GM19035 (cell line): ENCODE results near the gene ARPC4.
A peak's percentile ranks its signal among the peaks of the same experiment; 100 is the strongest.
"Not testable (repeated sequence)": the region's sequence is repeated elsewhere in the genome, so short reads cannot be mapped to it uniquely, and the experiment has no call there.

Experiments used
- ATAC-seq: cut with Tn5 transposase; IDR thresholded peaks from one replicate; pipeline ENCODE4 v1.9.1; 2021; ENCODE audit not compliant: unreplicated experiment

Gene ARPC4

DNA sequence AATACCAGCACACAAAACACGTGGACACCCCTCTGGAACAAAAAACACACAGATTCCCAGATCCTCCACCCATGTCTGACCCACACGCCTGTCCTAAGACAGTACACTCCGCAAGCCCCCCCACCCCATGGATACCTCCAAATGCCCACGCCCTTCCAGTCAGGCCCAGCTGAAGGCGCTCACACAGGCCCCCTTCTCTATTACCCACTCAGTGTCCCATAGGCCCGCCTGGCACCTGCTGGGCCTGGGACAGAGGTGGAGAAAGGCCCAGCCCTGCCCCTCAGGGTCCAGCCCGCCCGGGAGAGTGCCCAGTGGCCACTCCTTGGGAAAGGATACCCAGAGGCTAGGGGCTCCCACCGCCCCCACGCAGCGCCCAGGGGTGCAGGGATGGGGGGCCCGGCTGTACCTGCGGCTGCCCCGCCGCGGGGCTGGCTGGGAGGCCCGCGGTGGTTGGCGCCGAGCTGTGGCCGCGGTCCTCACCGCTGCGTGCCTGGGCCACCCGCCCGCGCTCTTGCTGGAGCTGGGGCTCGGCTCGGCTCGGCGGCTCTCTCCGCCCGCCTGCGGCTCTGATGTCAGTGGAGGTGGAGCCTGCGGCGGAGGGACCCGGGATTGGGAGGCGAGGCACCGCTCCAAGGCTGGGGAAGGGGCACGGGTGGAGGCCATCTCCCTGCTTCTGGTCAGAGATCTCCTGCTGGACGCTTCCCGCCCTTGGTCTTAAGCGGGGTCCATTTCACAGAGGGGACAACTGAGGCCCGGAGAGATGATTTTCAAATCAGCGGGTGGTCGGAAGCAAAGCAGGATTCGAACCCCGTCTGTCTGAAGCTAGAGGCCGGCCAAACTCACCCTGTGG is 23.2 kb upstream of the ARPC4 start, which contains the start of gene CAMK1:
Gene CAMK1, minus strand, starts transcription at position 522 of the 850 bp plus-strand sequence. CDS start 2,198 bp downstream, outside the sequence.
- peak; percentile 72 for ATAC-seq

DNA sequence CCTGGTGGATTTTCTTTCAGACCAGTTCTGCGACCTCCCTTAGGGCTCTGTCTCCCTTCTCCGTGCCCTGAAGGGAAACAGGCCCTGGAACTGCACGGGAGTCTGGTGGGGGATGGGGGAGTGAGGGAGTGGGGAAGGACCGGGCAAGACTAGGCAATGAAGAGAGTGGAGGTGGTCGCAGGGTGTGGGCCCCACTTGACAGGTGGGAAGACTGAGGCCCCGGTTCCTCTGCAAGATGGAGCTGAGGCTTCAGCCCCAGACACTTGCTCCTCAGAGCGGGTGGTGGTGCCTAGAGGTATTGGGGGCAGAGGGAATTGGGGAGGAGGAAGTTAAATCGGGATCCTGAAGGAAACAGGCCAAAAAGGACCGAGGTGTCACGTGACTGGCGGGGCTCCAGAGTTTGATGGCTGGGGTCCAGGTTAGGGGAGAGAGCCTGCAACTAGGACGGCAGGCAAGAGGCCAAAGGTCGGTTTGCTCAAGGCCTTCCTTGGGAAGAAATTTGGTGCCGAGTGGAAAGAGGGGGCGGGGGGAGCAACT is 22.5 kb upstream of the ARPC4 start:
- ATAC-seq = no peak

DNA sequence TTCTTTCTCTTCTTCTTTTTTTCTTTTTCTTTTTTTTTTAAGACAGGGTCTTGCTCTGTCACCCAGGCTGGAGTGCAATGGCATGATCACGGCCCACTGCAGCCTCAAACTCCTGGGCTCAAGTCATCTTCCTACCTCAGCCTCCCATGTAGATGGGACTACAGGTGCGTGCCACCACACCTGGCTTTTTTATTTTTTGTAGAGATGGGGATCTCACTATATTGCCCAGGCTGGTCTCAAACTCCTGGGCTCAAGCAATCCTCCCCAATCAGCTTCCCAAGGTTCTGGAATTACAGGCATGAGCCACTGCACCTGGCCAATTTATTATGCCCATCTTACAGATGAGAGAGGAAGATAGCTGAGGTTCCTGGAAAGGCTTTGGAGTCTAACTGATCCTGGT is 21.9 kb upstream of the ARPC4 start:
- ATAC-seq = not testable (repeated sequence)

DNA sequence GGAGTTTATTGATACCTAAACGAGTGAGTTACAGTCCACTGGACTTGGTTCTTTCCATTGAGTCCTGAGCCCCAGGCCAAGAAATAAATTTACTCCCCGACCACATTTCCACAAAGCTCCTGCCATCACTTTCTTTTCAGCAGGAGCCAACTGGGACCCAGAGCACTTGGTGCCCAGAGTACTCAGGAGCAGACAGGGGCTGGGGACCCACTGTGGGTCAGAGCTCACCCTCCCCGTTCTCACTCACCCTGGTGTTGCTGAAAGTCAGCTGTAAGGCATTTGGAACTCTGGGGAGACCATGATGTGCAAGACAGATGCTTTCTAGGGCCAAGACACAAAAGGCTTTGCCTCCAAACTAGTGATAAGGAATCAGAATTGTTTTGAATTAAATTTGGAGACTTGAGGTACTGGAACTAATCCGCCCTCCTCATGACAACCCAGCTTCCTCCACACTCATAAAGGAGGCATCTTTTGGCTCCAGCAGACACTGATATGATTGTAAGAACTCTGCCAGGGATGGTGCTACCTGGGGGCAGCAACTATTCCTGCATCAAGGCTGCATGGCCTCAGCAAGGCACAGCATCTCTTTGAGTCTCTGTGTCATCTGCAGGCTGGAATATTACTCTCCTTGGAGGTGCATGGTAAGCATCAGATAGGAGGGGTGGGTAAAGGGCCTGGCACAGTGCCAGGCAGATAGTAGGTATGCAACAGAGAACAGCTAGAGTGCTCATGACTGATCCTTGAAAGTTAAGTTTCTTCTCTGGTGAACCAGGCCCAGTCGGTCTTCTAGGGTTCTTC is 15.8 kb upstream of the ARPC4 start:
- ATAC-seq = no peak

DNA sequence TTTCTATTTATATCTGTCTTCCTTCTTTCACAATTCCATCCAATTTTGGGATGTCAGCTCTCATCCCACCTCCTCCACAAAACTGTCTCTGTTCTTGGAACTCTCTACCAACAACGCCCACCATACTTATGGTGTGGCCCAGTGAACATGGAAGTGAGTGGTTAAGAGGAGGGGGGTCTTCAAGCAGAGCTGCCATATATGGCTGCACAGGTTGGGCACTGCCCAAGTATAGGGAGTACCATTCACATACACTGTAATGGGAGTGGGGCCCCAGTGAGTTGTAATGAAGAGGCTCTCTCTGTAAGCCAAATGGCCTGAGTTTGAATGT is 15.2 kb upstream of the ARPC4 start:
- no peak for ATAC-seq

DNA sequence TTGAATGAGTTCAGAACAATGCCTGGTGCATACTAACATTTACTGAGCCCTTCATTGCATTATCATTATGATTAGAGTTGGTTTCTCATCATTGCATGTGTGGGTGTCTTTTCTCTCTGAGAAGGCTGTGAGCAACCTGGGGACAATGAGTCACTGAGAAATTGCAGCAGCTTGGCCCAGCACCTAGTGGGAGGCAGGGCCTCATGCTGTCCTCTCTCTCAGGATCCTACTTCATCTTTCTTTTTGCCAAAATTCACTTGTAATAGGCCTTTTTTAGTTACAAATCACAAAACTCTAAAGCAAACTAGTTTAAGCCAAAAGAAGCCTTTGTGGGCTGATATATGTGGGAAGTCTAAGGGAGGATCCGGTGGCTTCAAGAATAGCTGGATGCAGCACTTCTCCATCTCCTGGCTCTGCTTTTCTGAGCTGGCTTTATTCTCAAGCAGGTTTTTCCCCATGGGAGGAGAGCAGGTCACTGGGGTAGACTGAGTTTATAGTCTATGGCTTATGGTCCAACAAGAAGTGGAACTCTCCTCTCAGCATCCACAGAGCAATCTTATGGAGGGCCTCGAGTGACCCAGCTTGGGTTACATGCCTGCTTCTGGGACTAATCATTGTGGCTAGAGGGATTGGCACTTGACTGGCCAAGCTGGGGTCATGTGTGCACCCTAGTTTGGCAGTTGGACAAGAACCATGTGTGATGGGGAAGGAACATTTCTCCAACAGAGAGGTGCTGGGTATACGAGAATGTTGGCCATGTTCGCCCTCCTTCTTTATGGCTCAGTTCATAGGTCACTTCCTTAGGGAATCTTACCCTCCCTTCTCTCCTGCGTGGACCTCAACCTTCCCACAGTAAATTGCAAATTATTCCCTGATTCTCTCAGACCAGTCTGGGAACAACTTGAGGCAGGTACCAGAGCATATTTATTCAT is 14.5 kb upstream of the ARPC4 start:
- ATAC-seq = no peak

DNA sequence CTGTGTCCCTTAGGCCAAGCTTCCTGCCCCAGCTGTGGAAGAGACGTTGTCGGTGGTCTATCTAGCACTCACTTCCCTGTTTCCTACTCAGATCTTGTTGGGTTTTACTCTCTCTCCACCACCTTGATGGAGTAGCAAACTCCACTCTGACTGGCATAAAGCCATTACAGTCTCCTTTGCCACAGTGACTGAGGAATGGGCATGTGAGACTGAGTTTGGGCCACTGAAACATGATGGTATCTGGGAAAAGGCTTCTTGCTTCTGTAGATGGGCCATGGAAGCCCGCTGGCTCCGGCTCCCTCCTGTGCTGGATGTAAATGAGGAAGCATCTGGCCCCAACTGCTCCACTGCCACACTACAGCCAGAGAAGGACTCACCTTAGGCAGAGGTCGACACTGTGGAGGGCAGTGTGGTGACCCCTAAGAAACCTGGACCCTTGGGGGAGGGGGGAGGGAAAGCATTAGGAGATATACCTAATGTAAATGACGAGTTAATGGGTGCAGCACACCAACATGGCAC is 13.7 kb upstream of the ARPC4 start:
- ATAC-seq = no peak

DNA sequence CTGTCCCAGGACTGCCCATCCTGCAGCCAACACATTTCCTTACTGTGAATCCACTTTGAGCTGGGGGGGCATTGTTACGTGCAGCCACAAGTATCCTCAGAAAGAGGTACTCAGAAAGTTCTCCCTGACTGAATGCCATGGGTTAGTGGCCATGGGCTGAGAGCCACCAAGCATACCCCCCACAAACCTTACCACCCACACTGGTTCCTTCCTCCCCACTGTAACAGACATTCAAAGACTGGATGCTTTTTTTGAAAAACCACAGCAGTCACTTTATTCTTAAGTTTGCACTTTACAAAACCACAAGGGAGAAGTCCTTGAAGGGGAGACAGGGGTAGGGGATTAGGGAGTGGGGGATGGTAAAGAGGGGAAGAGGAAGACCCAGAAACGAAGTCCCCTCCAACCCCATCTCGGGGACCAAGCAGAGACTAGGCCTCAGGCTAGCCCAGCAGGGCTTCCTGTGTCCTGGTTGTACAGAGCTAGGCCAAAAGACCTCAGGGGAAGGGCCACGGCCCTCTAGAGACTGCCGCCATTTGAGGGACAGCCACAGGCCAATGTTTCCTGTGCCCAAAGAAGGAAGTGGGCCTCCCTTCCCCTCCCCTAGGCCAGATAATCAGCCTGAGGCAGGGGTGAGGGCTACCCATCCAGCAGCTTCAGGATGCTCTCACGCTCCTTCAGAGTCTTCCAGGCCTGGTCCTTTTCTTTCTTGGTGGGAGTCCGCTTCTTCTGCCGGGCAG is 13.0 kb upstream of the ARPC4 start:
- ATAC-seq = peak; percentile 50

DNA sequence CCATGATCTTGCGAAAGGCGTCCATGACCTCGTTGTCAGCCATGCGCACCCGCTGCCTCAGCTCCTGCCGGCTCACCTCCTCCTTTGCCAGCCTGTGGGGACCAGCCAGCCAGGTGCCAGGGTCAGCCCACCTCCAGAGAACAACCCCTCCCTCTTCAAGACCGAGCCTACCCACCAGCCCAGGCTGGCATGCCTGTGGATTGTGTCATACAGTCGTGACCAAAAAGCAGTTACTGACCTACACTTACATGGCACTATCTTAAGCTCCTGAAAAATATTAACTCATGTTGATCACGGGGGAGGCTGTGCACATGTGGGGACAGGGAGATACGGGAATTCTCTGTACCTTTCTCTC is 12.4 kb upstream of the ARPC4 start:
- ATAC-seq = no peak

DNA sequence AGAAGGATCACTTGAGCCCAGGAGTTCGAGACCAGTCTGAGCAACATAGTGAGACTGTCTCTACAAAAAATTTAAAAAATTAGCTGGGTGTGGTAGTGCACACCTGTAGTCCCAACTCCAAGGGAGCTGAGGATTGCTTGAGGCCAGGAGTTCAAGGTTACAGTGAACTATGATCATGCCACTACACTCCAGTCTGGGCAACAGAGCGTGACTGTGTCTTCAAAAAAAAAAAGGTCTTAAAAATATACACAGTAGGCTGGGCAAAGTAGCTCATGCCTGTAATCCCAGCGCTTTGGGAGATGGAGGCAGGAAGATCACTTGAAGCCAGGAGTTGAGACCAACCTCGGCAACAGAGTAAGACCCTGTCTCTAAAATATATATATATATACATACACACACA is 12.0 kb upstream of the ARPC4 start:
- ATAC-seq = no peak

DNA sequence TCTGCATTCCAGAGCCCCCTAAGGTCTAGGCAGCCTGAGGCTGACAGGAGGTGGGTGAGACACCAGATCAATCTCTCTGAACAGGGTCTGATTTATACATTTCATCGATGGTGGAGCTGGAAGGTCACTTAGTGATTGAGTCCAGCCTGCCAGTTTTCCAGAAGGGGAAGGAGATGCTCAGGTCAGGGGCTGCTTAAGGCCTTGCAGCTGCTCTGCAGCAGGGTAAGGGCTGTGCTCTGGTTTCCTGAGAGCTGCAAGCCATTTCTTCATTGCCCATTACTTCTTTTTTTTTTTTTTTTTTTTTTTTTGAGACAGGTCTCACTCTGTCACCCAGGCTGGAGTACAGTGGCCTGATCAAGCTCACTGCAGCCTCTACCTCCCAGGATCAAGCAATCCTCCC is 11.3 kb upstream of the ARPC4 start:
- no peak for ATAC-seq

DNA sequence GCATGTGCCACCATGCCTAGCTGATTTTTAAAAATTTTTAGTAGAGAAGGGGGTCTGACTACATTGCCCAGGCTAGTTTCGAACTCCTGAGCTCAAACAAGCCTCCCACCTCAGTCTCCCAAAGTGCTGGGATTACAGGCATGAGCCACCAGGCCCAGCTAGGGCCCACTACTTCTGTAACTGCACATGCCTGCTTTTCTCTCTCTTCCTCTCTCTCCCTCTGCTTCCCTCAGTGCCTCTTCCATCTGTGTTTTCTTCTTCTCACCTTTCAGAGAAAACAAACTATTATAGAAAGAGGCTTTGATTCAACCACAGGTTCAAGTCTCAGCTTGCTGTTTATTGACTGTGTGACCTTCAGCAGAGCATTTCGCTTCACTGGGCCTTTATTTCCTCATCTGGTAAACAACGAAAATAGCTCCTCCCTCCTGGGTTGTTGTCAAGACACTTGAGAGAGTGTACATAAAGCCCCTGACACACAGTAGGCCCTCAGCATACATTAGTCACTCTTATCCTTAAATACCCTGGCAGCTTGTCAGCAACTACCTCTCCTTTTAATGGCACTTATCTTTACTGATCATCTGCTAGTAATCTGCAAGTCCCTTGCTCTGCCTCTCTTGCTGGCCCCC is 10.8 kb upstream of the ARPC4 start:
- ATAC-seq = no peak

DNA sequence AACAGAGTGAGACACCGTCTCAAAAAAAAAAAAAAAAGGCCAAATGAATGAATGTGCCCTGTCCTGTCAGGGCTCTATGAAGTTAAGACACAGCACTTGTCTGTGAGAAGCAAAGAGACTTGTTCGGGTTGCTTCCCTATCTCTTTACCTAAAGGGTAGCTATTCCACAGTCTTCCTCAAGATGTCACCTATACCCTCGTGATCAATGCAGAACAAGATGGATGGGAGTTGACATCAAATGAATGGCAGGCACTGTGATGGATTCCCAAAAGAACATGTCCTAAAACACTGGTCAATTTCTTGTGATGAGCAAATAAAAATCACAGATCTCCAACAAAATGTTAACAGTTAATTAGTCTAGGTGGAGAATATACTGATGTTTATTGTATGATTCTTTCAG is 10.1 kb upstream of the ARPC4 start:
- ATAC-seq = no peak

DNA sequence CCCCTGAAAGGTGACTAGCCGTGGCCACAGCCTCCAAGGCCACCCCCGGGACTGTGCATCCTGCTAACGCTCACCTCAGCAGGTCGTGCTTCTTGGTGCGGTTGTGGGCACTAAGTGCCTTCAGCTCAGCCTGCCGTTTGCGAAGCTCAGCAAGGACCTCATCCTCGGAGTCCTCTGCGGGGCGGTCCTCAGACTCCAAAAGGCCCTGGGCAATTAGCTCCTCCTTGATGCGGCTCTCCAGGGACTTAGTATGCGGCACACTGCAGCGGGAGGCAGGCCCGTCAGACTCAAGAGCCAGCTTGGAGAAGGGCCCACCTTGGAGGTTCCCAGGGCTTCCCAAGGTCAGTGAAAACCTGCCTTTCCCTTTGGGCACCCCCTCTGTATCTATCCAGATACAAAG is 8.9 kb upstream of the ARPC4 start:
- no peak for ATAC-seq

DNA sequence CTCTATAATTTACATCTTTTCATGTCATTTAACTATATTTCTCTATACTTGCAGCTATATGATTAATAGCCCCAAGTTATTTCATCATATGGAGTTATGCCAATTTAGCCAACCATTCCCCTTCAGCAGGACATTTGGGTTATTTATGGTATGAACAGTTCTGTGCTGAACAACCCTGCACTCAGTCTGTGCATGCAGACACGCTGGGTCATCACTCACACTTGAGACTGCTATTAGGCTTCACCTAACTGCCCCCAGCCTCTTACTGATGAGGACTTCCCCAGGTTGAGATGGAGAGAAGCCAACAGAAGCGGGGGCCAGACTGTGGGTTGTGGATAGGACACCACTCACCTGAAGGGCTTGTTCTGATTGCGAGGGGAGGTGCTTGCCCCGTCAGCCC is 7.9 kb upstream of the ARPC4 start:
- ATAC-seq = no peak

DNA sequence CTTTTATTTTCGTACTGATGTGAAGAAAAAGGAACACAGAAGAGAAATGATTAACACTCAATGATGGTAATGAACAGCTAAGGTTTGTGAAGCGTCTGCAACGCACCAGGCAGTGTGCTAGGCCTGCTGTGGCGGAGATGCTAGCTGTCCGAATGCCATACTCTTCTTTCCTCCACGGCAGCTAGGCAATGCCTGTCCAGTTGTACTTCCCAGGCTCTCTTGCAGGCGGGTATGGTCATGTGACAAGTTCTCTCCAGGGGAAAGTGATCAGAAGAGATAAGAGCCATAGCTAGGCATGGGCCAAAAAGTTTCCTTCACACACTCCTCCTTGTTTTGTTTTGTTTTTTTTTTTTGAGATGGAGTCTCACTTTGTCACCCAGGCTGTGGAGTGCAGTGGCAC is 7.3 kb upstream of the ARPC4 start:
- ATAC-seq = no peak

DNA sequence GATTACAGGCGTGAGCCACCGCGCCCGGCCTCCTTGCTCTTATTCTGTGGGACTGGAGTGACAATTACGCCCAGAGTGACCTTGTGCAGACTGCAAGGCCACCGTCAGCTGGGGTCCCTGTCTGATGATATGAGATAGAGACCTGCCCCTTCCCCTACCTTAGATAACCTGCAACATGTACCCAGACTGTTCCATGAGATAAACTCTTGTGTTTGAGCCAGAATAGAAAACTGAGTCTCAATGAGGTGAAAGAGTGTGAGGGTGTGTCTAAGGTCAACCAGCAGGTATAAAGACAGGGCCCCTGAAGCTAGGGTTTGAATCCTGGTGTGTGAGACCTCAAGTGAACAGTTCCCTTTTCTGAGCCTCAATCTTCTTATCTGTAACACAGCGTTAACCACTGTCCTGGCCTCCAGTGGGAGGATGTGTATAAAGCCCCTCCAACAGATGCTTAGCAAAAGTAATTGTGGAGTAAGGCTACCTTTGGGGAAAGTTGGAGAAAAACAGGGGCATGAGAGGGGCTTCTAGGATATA is 6.6 kb upstream of the ARPC4 start:
- ATAC-seq = no peak

DNA sequence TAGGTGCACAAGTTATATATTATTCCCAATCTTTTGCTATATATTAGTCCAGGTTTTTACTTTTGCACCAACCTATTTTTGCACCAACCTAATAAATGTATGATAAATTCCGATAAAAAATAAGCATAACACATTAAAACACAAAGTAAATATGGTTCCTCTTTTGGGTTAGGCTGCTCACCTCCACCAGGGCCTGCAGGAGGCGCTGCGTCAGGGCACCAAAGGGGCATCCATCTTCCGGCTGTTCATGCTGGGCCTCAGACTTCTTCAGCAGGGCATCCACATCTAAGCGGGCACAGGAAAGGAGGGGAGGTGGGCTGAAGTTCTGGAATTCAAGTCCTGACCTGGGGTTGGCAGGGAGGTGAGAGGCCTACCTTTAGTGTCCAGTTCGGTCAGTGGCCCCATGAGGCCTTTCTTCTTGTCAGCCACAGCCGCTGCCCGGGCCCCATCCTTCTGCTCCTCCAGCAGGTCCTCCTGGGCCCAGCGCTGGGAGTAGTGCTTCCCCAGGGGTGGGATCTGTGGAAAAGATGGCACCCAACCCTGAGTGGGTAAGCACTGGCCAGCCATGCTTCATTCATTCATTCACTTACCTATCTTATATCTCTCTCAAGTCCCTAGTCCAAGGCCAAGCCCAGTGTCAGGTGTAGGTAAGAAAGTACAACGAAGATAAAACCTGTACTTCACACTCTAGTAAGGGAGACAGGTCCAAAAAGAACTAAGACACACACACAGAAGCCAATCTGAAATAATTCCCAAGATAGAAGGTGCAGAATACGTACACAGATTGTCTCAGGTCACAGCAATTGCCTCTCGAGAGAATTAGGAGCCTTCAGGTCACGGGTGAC is 5.8 kb upstream of the ARPC4 start:
- no peak for ATAC-seq

DNA sequence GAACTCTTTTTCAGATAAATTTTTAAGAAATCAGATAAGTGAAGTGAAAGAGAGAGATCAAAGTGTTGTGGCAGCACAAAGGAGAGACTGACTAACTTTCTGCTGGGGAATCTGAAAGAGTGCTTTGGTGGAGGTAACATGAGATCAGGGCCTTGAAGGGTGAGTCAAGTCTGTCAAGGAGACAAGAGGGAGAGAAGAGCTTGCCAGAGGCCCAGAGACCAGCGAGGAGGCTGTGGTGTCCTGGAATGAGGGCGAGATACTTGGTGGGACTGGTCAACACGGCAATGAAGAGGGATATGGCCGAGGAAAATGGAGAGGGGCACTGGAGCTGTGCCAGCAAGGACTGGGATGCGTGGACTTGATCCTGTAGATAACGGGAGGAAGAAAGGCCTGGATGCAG is 5.2 kb upstream of the ARPC4 start:
- no peak for ATAC-seq
